NB4 (cell line): ENCODE measurements around the gene SOX2.

Source experiments
- DNase-seq: peaks from one replicate; pipeline ENCODE4 v3.0.0; 2010; ENCODE audit warnings: low read depth
- H3K4me3 ChIP-seq: one replicate; pipeline ENCODE4 v1.5.1; 2011; ENCODE audit warnings: mild to moderate bottlenecking, low read depth, low read length, moderate library complexity
- CTCF ChIP-seq: IDR thresholded peaks from one replicate; pipeline ENCODE4 v1.5.1; 2012; ENCODE audit warnings: low read depth, low read length
- MYC ChIP-seq: IDR thresholded peaks from 2 replicates; pipeline ENCODE4 v1.6.1; 2011; ENCODE audit warnings: low read depth, low read length
- POLR2A ChIP-seq: IDR thresholded peaks from 2 replicates; pipeline ENCODE4 v1.6.1; 2011; ENCODE audit warnings: mild to moderate bottlenecking; ENCODE audit not compliant: insufficient read length; ENCODE audit errors: extremely low read depth
- TF ChIP-seq, protein P1 (sequence below): IDR thresholded peaks from 2 replicates; pipeline ENCODE4 v1.6.1; 2011; ENCODE audit warnings: low read depth, low read length

The SOX2 gene

DNA sequence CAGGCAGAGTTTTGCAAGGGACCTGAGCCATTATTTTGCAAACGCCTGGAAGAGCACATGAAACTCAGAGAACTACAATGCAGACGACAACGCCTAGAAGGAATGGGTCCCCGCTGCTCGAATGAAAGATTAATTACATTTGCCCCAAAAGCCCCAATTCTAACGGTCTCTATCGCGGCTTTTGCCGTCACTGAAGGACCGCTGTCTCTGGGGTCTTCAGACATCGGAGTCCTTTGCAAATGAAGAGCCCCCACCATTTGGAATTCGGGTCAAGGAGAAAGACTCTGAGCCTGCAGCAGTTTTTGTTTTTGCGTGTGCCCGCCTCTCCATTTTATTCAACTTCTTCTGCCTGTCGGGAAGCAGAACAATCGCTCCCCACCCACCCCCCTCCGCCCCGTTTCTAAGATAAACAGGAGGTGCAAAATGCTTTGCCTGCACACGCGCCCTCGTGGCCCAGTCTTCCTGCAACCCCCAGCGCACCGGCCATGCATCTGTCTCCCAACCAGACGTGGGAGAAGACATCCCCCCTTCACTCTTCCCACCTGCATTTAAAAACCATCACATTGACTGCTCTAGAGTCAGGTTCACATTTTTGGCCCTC, 13.5 kb downstream of the SOX2 start:
- TF ChIP-seq, protein P1, sequence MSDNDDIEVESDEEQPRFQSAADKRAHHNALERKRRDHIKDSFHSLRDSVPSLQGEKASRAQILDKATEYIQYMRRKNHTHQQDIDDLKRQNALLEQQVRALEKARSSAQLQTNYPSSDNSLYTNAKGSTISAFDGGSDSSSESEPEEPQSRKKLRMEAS, result no peak
- TF ChIP-seq POLR2A (no peak), MYC (no peak), CTCF (no peak)
- no peak overlapping the region for H3K4me3 ChIP-seq
- DNase-seq, result no peak

- TF ChIP-seq POLR2A (no peak), MYC (no peak), CTCF (no peak)
- TF ChIP-seq, protein P1, result no peak
- no peak for DNase-seq
- H3K4me3 ChIP-seq, result no peak overlapping the region
These were observed 14.1 kb downstream of the SOX2 start for GRCh38 chr3:181725830-181726229.

GRCh38 chr3:181726351-181727330, 14.9 kb downstream of the SOX2 start:
- no peak overlapping the region for H3K4me3 ChIP-seq

DNA sequence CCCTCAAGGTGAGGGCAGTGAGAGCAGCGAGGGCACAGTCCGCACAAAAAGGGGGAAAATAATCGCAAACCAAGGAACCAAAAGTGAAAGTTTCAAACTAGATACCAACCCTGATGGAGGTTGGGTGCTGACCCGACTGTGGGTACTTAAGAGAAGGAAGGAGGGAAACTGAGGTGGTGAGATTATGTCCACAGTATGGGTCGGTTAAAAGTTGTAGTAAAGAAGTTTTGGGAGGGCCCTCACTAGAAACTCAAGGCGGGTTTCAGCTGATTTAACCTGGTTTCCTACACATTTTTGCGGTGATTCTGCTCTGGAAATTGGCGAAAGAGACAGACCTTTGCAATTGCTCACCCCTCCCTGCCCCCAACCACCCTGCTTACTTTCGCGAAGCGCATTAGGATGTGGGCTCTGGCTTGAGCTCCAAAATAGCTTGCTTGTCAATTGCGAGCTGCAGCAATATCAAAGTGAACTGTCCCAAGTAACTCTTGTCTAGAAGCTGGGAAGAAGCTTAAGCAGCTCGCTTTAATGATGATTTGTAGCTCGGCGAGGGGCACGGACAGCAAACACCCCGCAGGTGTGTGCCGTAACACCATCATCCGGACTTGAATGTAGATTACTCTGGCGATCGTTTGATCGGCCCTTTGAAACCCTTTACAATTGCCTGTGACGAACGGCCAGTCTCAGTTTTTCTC, 15.8 kb downstream of the SOX2 start:
- no peak for DNase-seq
- TF ChIP-seq CTCF, result no peak
- H3K4me3 ChIP-seq, result no peak overlapping the region

More at GRCh38 chr3:181726351-181727330, 14.9 kb downstream of the SOX2 start:
- TF ChIP-seq, protein P1, result no peak
- TF ChIP-seq MYC (no peak), CTCF (no peak), POLR2A (no peak)
- DNase-seq, result no peak

GRCh38 chr3:181728470-181729340, 17.0 kb downstream of the SOX2 start:
- no peak overlapping the region for H3K4me3 ChIP-seq

More at GRCh38 chr3:181728470-181729340, 17.0 kb downstream of the SOX2 start:
- no peak for DNase-seq
- TF ChIP-seq CTCF, result no peak
- TF ChIP-seq MYC, result no peak
- TF ChIP-seq POLR2A, result no peak
- TF ChIP-seq, protein P1, result no peak
